HTERT RPE-1 (cell line): ENCODE data around the gene NPR1.
"Not testable (repeated sequence)": the region's sequence is repeated elsewhere in the genome, so short reads cannot be mapped to it uniquely, and the experiment has no call there.

ENCODE experiments used
- in situ Hi-C: fragments of 300-500 bp; cut with MboI; formaldehyde crosslinking; loops from 4 replicates; pipeline ENCODE4 v1.14.3; 2020; ENCODE audit warnings: low sequenced_read_pairs

Gene NPR1

DNA sequence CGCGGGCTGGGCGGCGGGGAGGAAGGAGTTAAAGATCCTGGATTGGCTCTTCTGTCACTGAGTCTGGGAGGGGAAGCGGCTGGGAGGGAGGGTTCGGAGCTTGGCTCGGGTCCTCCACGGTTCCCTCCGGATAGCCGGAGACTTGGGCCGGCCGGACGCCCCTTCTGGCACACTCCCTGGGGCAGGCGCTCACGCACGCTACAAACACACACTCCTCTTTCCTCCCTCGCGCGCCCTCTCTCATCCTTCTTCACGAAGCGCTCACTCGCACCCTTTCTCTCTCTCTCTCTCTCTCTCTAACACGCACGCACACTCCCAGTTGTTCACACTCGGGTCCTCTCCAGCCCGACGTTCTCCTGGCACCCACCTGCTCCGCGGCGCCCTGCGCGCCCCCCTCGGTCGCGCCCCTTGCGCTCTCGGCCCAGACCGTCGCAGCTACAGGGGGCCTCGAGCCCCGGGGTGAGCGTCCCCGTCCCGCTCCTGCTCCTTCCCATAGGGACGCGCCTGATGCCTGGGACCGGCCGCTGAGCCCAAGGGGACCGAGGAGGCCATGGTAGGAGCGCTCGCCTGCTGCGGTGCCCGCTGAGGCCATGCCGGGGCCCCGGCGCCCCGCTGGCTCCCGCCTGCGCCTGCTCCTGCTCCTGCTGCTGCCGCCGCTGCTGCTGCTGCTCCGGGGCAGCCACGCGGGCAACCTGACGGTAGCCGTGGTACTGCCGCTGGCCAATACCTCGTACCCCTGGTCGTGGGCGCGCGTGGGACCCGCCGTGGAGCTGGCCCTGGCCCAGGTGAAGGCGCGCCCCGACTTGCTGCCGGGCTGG is at the start of gene NPR1:
Gene NPR1, plus strand, starts transcription at position 170 of the 818 bp plus-strand sequence. Its CDS starts 421 bp downstream, at position 591.
- in situ Hi-C loops: no loop called here

DNA sequence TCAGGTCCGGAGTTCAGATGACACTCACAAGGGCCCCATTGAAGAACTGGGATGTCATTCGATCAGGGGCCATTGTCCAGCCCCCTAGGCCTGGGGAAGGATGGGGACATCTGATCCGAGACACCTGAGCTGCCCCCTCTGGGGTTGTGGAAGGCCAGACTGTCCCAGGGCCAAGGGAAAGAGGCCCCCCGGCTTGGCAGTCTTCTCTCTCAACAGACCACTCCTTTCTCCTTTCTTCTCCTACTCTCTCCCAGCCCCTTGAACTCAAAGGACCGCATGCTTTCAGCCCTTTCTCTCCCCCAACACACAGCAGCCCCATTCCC is 49.2 kb upstream of the NPR1 start:
- in situ Hi-C loops: no loop called here

GRCh38 chr1:153629971-153630370 is 48.5 kb upstream of the NPR1 start:
- in situ Hi-C loops: no loop called here

GRCh38 chr1:153630384-153630783 is 48.1 kb upstream of the NPR1 start:
- in situ Hi-C loops: no loop called here

- in situ Hi-C loops: no loop called here
Observed at GRCh38 chr1:153631047-153632022, 47.2 kb upstream of the NPR1 start.

GRCh38 chr1:153633161-153633753 is 45.2 kb upstream of the NPR1 start:
- in situ Hi-C loops: no loop called here

DNA sequence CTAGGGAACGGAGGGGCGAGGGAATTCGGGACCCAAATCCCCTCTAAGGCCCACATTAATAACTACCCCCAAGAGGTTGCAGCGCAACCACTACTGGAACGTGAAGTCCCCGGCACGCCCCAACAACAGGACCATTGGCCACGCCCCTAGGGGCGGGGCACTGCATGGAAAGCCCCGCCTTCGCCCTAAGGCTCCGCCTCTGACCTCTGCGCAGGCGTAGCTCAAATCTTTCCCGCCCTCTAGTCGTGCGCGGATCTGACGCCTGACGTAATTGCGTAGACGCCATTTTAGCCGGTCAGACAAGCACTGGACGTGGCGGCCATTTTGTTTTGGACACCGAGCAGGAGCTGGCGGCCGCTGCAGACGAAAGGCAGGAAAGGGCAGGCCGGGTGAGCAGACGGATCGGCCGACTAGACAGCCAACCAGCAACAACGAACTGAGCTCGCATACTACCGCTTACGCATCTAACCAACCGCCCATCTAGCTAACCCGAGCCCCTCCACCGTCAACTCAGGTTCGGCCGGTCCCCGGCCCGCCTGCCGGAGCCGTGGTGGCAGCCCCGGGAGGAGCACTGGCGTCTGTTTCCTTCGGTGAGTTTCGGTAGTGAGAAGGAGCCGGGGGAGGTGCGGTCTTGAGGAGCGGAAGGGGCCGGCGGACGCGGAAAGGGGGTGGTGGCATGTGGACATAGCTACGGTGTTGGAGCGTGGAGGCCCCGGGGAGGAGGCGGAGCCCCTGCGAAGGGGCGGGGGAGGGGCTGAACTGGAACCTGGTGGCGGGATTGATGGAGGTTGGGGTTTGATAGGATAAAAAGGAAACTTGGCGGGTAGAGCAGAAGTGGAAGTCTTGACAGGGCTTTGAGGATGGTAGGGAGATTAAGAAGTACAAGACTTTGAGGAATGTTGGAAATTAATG is 44.5 kb upstream of the NPR1 start, which contains the start of gene CHTOP:
Gene CHTOP, plus strand, starts transcription at position 313 of the 912 bp plus-strand sequence. CDS start 2,523 bp downstream, outside the sequence.
- in situ Hi-C loops: no loop called here

- in situ Hi-C loops: no loop called here
Observed at GRCh38 chr1:153635872-153636271, 42.6 kb upstream of the NPR1 start.

- in situ Hi-C loops: no loop called here
Observed at GRCh38 chr1:153636312-153636711, 42.2 kb upstream of the NPR1 start.

DNA sequence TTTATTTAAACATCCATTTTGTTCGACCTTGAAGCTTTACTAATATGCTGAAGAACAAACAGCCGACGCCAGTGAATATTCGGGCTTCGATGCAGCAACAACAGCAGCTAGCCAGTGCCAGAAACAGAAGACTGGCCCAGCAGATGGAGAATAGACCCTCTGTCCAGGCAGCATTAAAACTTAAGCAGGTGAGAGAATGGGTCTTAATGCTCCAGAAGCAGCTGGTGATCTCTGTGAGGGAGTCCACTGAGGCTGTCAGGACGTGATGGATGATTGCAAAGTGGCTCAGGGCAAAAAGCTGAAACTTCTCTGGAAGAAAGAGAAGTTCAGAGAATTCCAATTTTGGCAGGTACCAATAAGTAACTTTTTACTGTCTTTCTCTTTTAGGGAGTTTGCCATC is 40.2 kb upstream of the NPR1 start:
- in situ Hi-C loops: no loop called here

GRCh38 chr1:153639280-153639679 is 39.2 kb upstream of the NPR1 start:
- in situ Hi-C loops: no loop called here

GRCh38 chr1:153640213-153640612 is 38.3 kb upstream of the NPR1 start:
- in situ Hi-C loops: not testable (repeated sequence)

GRCh38 chr1:153640861-153641260 is 37.6 kb upstream of the NPR1 start:
- in situ Hi-C loops: no loop called here

- in situ Hi-C loops: no loop called here
Observed at GRCh38 chr1:153642161-153642560, 36.3 kb upstream of the NPR1 start.

GRCh38 chr1:153643100-153643499 is 35.4 kb upstream of the NPR1 start:
- in situ Hi-C loops: no loop called here

GRCh38 chr1:153643816-153644215 is 34.7 kb upstream of the NPR1 start:
- in situ Hi-C loops: no loop called here

DNA sequence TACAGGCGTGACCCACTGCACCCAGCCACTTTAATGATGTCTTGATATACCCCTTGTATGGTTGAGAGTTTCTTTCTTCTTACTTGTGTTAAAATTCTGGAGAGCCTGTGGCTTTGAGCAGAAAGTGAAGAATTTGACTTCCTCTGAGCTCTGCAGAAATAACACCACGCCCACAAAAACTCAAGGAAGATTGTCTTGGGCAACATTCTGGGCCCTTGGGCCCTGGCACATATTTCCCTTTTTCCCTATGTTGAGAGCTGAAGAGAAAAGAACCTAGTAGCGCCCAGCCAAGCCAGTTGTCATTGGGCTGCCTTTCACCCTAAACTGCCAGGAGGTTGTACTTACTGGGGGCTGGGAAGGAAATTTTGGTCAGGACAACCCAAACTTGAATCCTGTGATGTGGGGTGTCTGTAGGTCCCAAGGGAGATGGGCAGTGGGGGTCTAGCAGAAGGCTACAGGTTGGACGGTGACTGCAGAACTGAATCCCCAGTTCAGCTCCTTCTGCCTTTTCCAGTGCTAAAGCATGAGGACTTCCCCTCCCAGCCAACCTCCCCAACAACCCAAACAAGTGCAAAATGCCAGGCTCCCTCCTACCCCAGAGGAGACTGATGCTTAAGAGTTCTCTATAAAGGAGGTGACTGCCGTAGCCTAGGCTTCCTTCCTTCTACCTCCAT is 31.7 kb upstream of the NPR1 start:
- in situ Hi-C loops: no loop called here

DNA sequence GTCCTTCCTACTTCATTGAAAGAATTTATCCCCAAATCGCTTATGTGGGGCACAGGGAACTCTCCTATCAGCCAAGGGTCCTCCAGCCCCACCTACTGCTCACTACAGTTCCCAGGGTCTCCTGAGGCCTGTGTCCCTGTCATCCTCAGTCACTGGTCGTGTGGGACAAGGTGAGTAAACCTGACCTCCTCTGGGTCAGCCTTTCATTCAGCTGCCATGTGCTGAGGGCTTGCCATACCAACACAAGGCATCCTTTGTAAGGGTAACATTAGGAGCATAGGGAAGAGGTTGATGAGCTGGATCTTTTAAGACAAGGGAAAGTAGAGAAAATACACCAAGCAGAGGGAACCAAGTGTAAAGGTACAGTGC is 31.2 kb upstream of the NPR1 start:
- in situ Hi-C loops: no loop called here

- in situ Hi-C loops: no loop called here
Observed at GRCh38 chr1:153648000-153648643, 30.4 kb upstream of the NPR1 start.
